Neutrophil (primary cell): Measurements from ENCODE around the gene WDHD1.

Experiments
- H3K27ac ChIP-seq: fragments of 200-600 bp; sonication (generic); 2 replicates; pipeline ENCODE4 v1.5.1; 2016; ENCODE audit warnings: mild to moderate bottlenecking, moderate library complexity
- H3K27me3 ChIP-seq: fragments of 200-600 bp; sonication (generic); 2 replicates; pipeline ENCODE4 v1.6.0; 2016; ENCODE audit warnings: mild to moderate bottlenecking
- H3K36me3 ChIP-seq: fragments of 200-600 bp; sonication (generic); 2 replicates; pipeline ENCODE4 v1.5.1; 2017
- H3K4me1 ChIP-seq, 2 experiments: fragments of 200-600 bp in 1 of 2; sonication (generic) in 1 of 2; 1 replicate in 1 of 2; 2 replicates in 1 of 2; pipeline versions ENCODE4 v1.5.1 to v1.6.1; 2013 to 2016; ENCODE audit warnings: low read depth in 1 of 2, low read length in 1 of 2, mild to moderate bottlenecking in 1 of 2, moderate library complexity in 1 of 2; ENCODE audit not compliant: control insufficient read depth in 1 of 2, insufficient read depth in 1 of 2
- H3K4me3 ChIP-seq, 2 experiments: fragments of 200-600 bp in 1 of 2; sonication (generic) in 1 of 2; 1 replicate in 1 of 2; 2 replicates in 1 of 2; pipeline ENCODE4 v1.5.1; 2013 to 2016; ENCODE audit warnings: low read depth in 1 of 2, low read length in 1 of 2, mild to moderate bottlenecking in 1 of 2, moderate library complexity in 1 of 2
- H3K9me3 ChIP-seq: fragments of 200-600 bp; sonication (generic); 2 replicates; pipeline ENCODE4 v1.5.1; 2016
- TF ChIP-seq, protein P1 (sequence below): fragments of 200-600 bp; sonication (generic); IDR thresholded peaks from 2 replicates; pipeline ENCODE4 v1.5.1; 2016; ENCODE audit warnings: antibody characterized with exemption

Gene WDHD1

DNA sequence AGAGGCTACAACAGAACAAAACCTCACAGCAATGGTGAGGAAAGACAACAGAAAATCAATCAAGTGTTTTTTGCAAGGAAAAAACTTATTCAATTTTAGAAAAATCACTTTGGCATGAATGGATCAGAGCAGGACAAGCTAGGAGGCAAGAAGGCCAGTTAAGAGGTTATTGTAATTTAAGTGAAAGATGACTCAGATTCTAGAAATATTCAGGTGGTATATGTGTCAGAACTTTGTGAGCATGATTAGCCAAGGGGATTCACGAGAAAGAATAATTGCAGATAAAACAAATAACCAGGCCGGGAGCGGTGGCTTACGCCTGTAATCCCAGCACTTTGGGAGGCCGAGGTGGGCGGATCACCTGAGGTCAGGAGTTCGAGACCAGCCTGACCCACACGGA is 137.0 kb downstream of the WDHD1 start:
- H3K4me3 ChIP-seq = no peak overlapping the region
- H3K4me1 ChIP-seq = no peaks in the 10 kb centered on the region
- no peaks in the 10 kb centered on the region for H3K9me3 ChIP-seq
- no peak overlapping the region for H3K27ac ChIP-seq
- no peaks in the 10 kb centered on the region for H3K36me3 ChIP-seq
- no peaks in the 10 kb centered on the region for H3K27me3 ChIP-seq
- TF ChIP-seq, protein P1, sequence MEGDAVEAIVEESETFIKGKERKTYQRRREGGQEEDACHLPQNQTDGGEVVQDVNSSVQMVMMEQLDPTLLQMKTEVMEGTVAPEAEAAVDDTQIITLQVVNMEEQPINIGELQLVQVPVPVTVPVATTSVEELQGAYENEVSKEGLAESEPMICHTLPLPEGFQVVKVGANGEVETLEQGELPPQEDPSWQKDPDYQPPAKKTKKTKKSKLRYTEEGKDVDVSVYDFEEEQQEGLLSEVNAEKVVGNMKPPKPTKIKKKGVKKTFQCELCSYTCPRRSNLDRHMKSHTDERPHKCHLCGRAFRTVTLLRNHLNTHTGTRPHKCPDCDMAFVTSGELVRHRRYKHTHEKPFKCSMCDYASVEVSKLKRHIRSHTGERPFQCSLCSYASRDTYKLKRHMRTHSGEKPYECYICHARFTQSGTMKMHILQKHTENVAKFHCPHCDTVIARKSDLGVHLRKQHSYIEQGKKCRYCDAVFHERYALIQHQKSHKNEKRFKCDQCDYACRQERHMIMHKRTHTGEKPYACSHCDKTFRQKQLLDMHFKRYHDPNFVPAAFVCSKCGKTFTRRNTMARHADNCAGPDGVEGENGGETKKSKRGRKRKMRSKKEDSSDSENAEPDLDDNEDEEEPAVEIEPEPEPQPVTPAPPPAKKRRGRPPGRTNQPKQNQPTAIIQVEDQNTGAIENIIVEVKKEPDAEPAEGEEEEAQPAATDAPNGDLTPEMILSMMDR = no peak
